Stimulated activated CD4-positive, alpha-beta T cell treated with anti-CD3 and anti-CD28 coated beads, TNF-alpha, amount 100 ng/mL, for 1 hour (primary cell): ENCODE measurements around the gene ANKMY2.
"Not testable (repeated sequence)": the region's sequence is repeated elsewhere in the genome, so short reads cannot be mapped to it uniquely, and the experiment has no call there.

ENCODE experiments used
- DNase-seq, 3 donors: peaks; one replicate each; pipeline ENCODE4 v3.0.0-alpha.2; 2020; ENCODE audit warnings: low read depth in 3 of 3, low spot score in 1 of 3

ANKMY2 gene

GRCh38 chr7:16659854-16660497 is 14.4 kb upstream of the ANKMY2 start:
- not testable (repeated sequence) for DNase-seq

- DNase-seq = no peak
Measured at GRCh38 chr7:16657656-16658279, 12.2 kb upstream of the ANKMY2 start.

GRCh38 chr7:16656141-16656540 is 10.6 kb upstream of the ANKMY2 start:
- no peak for DNase-seq

GRCh38 chr7:16655394-16655793 is 9.8 kb upstream of the ANKMY2 start:
- DNase-seq = no peak

- DNase-seq = no peak
Measured at GRCh38 chr7:16652888-16653287, 7.3 kb upstream of the ANKMY2 start.

GRCh38 chr7:16652240-16652583 is 6.7 kb upstream of the ANKMY2 start:
- DNase-seq = no peak

- no peak for DNase-seq
Measured at GRCh38 chr7:16651396-16652239, 6.1 kb upstream of the ANKMY2 start.

- DNase-seq = no peak
Measured at GRCh38 chr7:16650266-16650665, 4.7 kb upstream of the ANKMY2 start.

- DNase-seq = no peak
Measured at GRCh38 chr7:16649196-16649595, 3.6 kb upstream of the ANKMY2 start.

GRCh38 chr7:16648551-16648950 is 3.0 kb upstream of the ANKMY2 start:
- DNase-seq = no peak

- no peak for DNase-seq
Measured at GRCh38 chr7:16647435-16647960, 1.9 kb upstream of the ANKMY2 start.

GRCh38 chr7:16646472-16647072 is 1.0 kb upstream of the ANKMY2 start:
- DNase-seq = peak in 1 of 3 donors; percentile 24

GRCh38 chr7:16644636-16645592 is 640 bp downstream of the ANKMY2 start:
- peak in 2 of 3 donors; percentile 5 to 12 for DNase-seq

GRCh38 chr7:16644157-16644556 is 1.4 kb downstream of the ANKMY2 start:
- DNase-seq = no peak

- no peak for DNase-seq
Measured at GRCh38 chr7:16638282-16639280, 7.0 kb downstream of the ANKMY2 start.

- no peak for DNase-seq
Measured at GRCh38 chr7:16637379-16637778, 8.2 kb downstream of the ANKMY2 start.

- DNase-seq = no peak
Measured at GRCh38 chr7:16636555-16637101, 8.9 kb downstream of the ANKMY2 start.

GRCh38 chr7:16634271-16634738 is 11.2 kb downstream of the ANKMY2 start:
- no peak for DNase-seq

- DNase-seq = no peak
Measured at GRCh38 chr7:16630654-16631053, 14.9 kb downstream of the ANKMY2 start.
